ENCODE data around the gene CMSS1.

DNA sequence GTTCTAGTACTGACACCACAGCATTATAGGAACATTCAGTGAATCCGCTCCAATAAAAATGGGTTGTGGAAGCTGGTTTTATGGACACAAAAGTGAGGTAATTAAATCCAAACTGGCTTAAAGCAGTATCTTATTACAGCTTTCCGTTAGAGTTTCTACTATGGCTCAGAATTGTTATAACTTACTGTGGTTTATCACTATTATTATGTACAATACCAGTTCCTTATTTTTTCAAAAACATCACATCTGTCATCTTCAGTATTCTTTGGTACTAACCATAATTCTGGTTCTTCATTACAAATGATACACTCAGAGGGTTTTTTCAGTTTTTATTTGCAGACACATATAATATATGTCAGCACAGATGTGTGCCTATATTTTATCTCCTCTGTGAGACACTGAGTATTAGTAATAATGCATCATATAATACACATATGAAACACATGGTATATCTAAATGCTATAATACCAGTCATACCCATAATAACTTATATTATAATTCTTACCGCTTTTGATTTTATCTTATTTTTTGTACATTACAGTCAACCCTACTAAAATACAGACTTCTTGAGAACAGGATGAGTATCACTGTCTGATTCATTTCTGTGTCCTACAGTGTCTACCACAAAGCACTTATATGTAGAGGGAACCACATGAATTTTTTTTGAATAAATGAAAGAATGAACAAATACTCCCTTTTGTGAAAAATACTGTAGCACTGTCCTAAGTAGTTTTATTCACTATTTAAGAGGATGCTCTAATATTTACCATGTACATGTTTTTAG, 39.0 kb downstream of the CMSS1 start:
- TF ChIP-seq, protein P1, sequence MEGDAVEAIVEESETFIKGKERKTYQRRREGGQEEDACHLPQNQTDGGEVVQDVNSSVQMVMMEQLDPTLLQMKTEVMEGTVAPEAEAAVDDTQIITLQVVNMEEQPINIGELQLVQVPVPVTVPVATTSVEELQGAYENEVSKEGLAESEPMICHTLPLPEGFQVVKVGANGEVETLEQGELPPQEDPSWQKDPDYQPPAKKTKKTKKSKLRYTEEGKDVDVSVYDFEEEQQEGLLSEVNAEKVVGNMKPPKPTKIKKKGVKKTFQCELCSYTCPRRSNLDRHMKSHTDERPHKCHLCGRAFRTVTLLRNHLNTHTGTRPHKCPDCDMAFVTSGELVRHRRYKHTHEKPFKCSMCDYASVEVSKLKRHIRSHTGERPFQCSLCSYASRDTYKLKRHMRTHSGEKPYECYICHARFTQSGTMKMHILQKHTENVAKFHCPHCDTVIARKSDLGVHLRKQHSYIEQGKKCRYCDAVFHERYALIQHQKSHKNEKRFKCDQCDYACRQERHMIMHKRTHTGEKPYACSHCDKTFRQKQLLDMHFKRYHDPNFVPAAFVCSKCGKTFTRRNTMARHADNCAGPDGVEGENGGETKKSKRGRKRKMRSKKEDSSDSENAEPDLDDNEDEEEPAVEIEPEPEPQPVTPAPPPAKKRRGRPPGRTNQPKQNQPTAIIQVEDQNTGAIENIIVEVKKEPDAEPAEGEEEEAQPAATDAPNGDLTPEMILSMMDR (conservative IDR thresholded peaks at IDR 0.05; ENCODE audit: low read length): no peak
- TF ChIP-seq EZH2phosphoT487 (IDR thresholded peaks at IDR 0.05; ENCODE audit: borderline replicate concordance): no peak

Measured in Loucy (cell line).